Neural cell (in vitro differentiated cells): ENCODE data around the gene ABHD12. TPM values are rescaled to one million over a fixed set of nuclear protein-coding genes. Genes with fewer than 3 reads are reported as not detected.

Experiments used
- H2AFZ ChIP-seq: fragments of 200-600, 300-800 bp; sonication (generic), shearing (Covaris generic); 2 replicates; pipeline ENCODE4 v1.6.0; 2014; ENCODE audit warnings: low read depth, mild to moderate bottlenecking, antibody characterized with exemption, low read length, moderate library complexity
- H3F3A ChIP-seq: fragments of 200-600 bp; shearing (Covaris generic); 2 replicates; pipeline ENCODE4 v1.6.1; 2016; ENCODE audit warnings: mild to moderate bottlenecking, moderate library complexity, mixed read lengths, antibody characterized with exemption, low read length; ENCODE audit not compliant: insufficient read depth, poor library complexity, severe bottlenecking
- H3K27ac ChIP-seq: fragments of 200-600, 300-800 bp; sonication (generic), shearing (Covaris generic); 2 replicates; pipeline ENCODE4 v1.5.1; 2014; ENCODE audit warnings: mild to moderate bottlenecking, low read length, moderate library complexity
- H3K27me3 ChIP-seq: fragments of 300-800, 200-600 bp; sonication (generic), shearing (Covaris generic); 2 replicates; pipeline ENCODE4 v1.6.0; 2014; ENCODE audit warnings: mild to moderate bottlenecking, low read depth, low read length, moderate library complexity; ENCODE audit not compliant: insufficient read depth
- H3K36me3 ChIP-seq: fragments of 300-800, 200-600 bp; sonication (generic), shearing (Covaris generic); 2 replicates; pipeline ENCODE4 v1.5.1; 2014; ENCODE audit warnings: mild to moderate bottlenecking, antibody characterized with exemption, low read length, moderate library complexity; ENCODE audit not compliant: insufficient read depth
- H3K4me2 ChIP-seq: fragments of 300-800, 200-600 bp; sonication (generic), shearing (Covaris generic); 2 replicates; pipeline ENCODE4 v1.6.0; 2014; ENCODE audit warnings: mild to moderate bottlenecking, low read length
- H3K4me3 ChIP-seq: fragments of 300-800, 200-600 bp; sonication (generic), shearing (Covaris generic); 2 replicates; pipeline ENCODE4 v1.5.1; 2014; ENCODE audit warnings: mild to moderate bottlenecking, low read length, moderate library complexity
- H3K79me2 ChIP-seq: fragments of 200-600 bp; shearing (Covaris generic); replicated peaks from 2 replicates; pipeline ENCODE4 v1.6.0; 2014; ENCODE audit warnings: mild to moderate bottlenecking, low read length, moderate library complexity; ENCODE audit not compliant: insufficient read depth
- H3K9ac ChIP-seq: fragments of 300-800, 200-600 bp; sonication (generic), shearing (Covaris generic); 2 replicates; pipeline ENCODE4 v1.6.1; 2016; ENCODE audit warnings: mild to moderate bottlenecking, low read length, mixed read lengths
- H3K9me2 ChIP-seq: fragments of 200-600 bp; shearing (Covaris generic); 2 replicates; pipeline ENCODE4 v1.6.1; 2016; ENCODE audit warnings: mild to moderate bottlenecking, low read length, mixed read lengths; ENCODE audit not compliant: insufficient read depth
- H3K9me3 ChIP-seq: fragments of 200-600, 300-800 bp; sonication (generic), shearing (Covaris generic); 2 replicates; pipeline ENCODE4 v1.6.1; 2016; ENCODE audit warnings: mild to moderate bottlenecking, mixed run types, low read length, moderate library complexity, mixed read lengths
- H4K20me1 ChIP-seq: fragments of 200-600 bp; shearing (Covaris generic); 2 replicates; pipeline ENCODE4 v1.6.1; 2016; ENCODE audit warnings: mild to moderate bottlenecking, mixed run types; ENCODE audit not compliant: insufficient read depth
- CTCF ChIP-seq: fragments of 450-650 bp; IDR thresholded peaks from 2 replicates; pipeline ENCODE4 v1.5.1; 2014; ENCODE audit warnings: antibody characterized with exemption, mild to moderate bottlenecking, moderate library complexity; ENCODE audit not compliant: poor library complexity, severe bottlenecking
- EP300 ChIP-seq: fragments of 450-650 bp; conservative IDR thresholded peaks from 2 replicates; pipeline ENCODE4 v1.6.1; 2014; ENCODE audit warnings: antibody characterized with exemption, mild to moderate bottlenecking, moderate library complexity; ENCODE audit not compliant: poor library complexity, severe bottlenecking
- EZH2 ChIP-seq: fragments of 200-600, 300-800 bp; shearing (Covaris generic), sonication (generic); IDR thresholded peaks from 2 replicates; pipeline ENCODE4 v1.6.1; 2014; ENCODE audit warnings: antibody characterized with exemption, low read length, borderline replicate concordance, mild to moderate bottlenecking; ENCODE audit not compliant: insufficient read depth, poor library complexity, severe bottlenecking
- MXI1 ChIP-seq: fragments of 450-650 bp; conservative IDR thresholded peaks from 2 replicates; pipeline ENCODE4 v1.6.1; 2014; ENCODE audit warnings: antibody characterized with exemption, mild to moderate bottlenecking; ENCODE audit not compliant: poor library complexity, severe bottlenecking
- POLR2AphosphoS5 ChIP-seq: IDR thresholded peaks from 2 replicates; pipeline ENCODE4 v1.6.1; 2012
- RAD21 ChIP-seq: fragments of 450-650 bp; conservative IDR thresholded peaks from 2 replicates; pipeline ENCODE4 v1.6.1; 2014; ENCODE audit warnings: antibody characterized with exemption, mild to moderate bottlenecking, moderate library complexity
- REST ChIP-seq: IDR thresholded peaks from 2 replicates; pipeline ENCODE4 v1.6.1; 2012; ENCODE audit warnings: borderline replicate concordance
- SMC3 ChIP-seq: fragments of 450-650 bp; conservative IDR thresholded peaks from 2 replicates; pipeline ENCODE4 v1.6.1; 2014; ENCODE audit warnings: antibody characterized with exemption, mild to moderate bottlenecking, moderate library complexity; ENCODE audit not compliant: poor library complexity
- TAF1 ChIP-seq: IDR thresholded peaks from 2 replicates; pipeline ENCODE4 v1.6.1; 2012; ENCODE audit warnings: low read depth
- polyA plus RNA-seq: library from polyadenylated mRNA; depleted of rRNA; stranded (reverse); fragments of >200 nt; gene quantifications from 2 replicates; pipeline ENCODE4 v1.2.3, GENCODE V29; 2014

ABHD12 gene
- polyA plus RNA-seq, 1 donor from 2014 or later: 32.3 TPM

GRCh38 chr20:25321262-25321831 is 69.3 kb downstream of the ABHD12 start:
- Histone ChIP-seq H3K4me3 (no peak overlapping the region), H3K36me3 (no peaks in the 10 kb centered on the region), H4K20me1 (no peaks in the 10 kb centered on the region), H3K27me3 (no peaks in the 10 kb centered on the region), H3K27ac (no peak overlapping the region), H3K9me2 (no peaks in the 10 kb centered on the region), H3K4me2 (no peak overlapping the region), H3K9me3 (no peaks in the 10 kb centered on the region), H3K79me2 (no peaks in the 10 kb centered on the region), H3K9ac (no peak overlapping the region), H2AFZ (no peak overlapping the region), H3F3A (no peaks in the 10 kb centered on the region)
- TF ChIP-seq EP300: no peak
- no peak for TF ChIP-seq MXI1
- no peak for TF ChIP-seq RAD21
- no peak for TF ChIP-seq SMC3
- no peak for TF ChIP-seq TAF1
- no peak for TF ChIP-seq CTCF
- no peak for TF ChIP-seq EZH2
- no peak for TF ChIP-seq REST
- TF ChIP-seq POLR2AphosphoS5: no peak

DNA sequence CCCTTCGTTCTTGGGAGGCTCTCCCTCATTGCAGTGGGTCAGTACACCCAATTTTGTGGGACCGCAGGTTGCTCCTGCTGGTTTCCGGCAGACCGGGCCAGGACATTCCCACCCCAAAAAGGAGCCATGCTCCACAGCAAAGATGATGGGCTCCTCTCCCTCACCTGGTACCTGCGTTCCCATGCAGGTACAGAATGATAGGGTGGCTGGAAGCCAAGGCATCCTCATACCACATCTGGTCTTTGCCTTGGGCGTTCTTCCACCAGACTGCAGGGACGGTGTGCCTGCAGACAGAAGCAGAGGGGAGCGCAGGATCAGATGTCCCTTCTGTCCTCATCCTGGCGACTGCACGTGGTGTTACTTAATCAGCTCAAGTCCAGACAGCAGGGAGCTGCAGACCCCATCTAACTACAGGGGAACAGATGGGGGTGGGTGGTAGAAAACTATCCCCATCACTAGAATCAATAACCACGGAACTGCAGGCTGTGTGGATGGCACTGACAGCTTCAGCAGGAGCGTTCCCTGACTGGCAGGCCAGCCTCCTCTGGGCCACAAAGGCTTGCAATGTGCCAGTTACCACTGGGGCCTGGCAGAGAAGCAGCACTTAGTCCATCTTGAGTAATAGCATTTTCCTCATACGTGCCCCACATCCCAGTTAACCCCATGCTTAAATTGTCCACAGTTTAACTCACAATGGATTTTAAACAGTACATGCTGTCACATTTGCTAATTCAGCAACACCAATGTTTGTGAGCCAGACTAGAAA is 70.4 kb downstream of the ABHD12 start:
- Histone ChIP-seq H3K36me3 (no peaks in the 10 kb centered on the region), H3F3A (no peaks in the 10 kb centered on the region), H3K27ac (no peak overlapping the region), H3K27me3 (no peaks in the 10 kb centered on the region), H3K79me2 (no peaks in the 10 kb centered on the region), H3K9me3 (no peaks in the 10 kb centered on the region), H3K9me2 (no peaks in the 10 kb centered on the region), H2AFZ (no peak overlapping the region), H3K4me2 (no peak overlapping the region), H4K20me1 (no peaks in the 10 kb centered on the region), H3K9ac (no peak overlapping the region), H3K4me3 (no peak overlapping the region)
- TF ChIP-seq RAD21 (no peak), EP300 (no peak), CTCF (no peak), POLR2AphosphoS5 (no peak), REST (no peak), EZH2 (no peak), SMC3 (no peak), MXI1 (no peak), TAF1 (no peak)
